Right kidney (tissue), 1 donor: ENCODE measurements around the gene DPP4.
"Not testable (repeated sequence)": the region's sequence is repeated elsewhere in the genome, so short reads cannot be mapped to it uniquely, and the experiment has no call there.

Experiments
- DNase-seq: peaks from one replicate; pipeline ENCODE4 v3.0.0-alpha.2; 2016

DPP4 gene

GRCh38 chr2:162058973-162059668 lies 14.9 kb downstream of the DPP4 start:
- DNase-seq: no peak

GRCh38 chr2:162057426-162057825 lies 16.6 kb downstream of the DPP4 start:
- no peak for DNase-seq

- DNase-seq: no peak
These were observed 17.1 kb downstream of the DPP4 start for GRCh38 chr2:162056796-162057399.

- no peak for DNase-seq
These were observed 20.2 kb downstream of the DPP4 start for GRCh38 chr2:162053808-162054155.

- DNase-seq: no peak
These were observed 20.8 kb downstream of the DPP4 start for GRCh38 chr2:162053066-162053807.

GRCh38 chr2:162050513-162050961 lies 23.5 kb downstream of the DPP4 start:
- no peak for DNase-seq

GRCh38 chr2:162049089-162049488 lies 24.9 kb downstream of the DPP4 start:
- DNase-seq: not testable (repeated sequence)

GRCh38 chr2:162044586-162044985 lies 29.4 kb downstream of the DPP4 start:
- DNase-seq: no peak

GRCh38 chr2:162043132-162043531 lies 30.9 kb downstream of the DPP4 start:
- no peak for DNase-seq

GRCh38 chr2:162041485-162041884 lies 32.5 kb downstream of the DPP4 start:
- no peak for DNase-seq

- no peak for DNase-seq
These were observed 35.3 kb downstream of the DPP4 start for GRCh38 chr2:162038725-162039124.

GRCh38 chr2:162037886-162038285 lies 36.1 kb downstream of the DPP4 start:
- DNase-seq: no peak

GRCh38 chr2:162037028-162037795 lies 36.8 kb downstream of the DPP4 start:
- DNase-seq: no peak

- no peak for DNase-seq
These were observed 38.0 kb downstream of the DPP4 start for GRCh38 chr2:162035981-162036380.

- DNase-seq: no peak
These were observed 43.4 kb downstream of the DPP4 start for GRCh38 chr2:162030363-162031190.

GRCh38 chr2:162029287-162029901 lies 44.6 kb downstream of the DPP4 start:
- no peak for DNase-seq

- no peak for DNase-seq
These were observed 45.5 kb downstream of the DPP4 start for GRCh38 chr2:162028511-162028910.

GRCh38 chr2:162025121-162025911 lies 48.7 kb downstream of the DPP4 start:
- DNase-seq: no peak

GRCh38 chr2:162022290-162022945 lies 51.6 kb downstream of the DPP4 start:
- no peak for DNase-seq

- DNase-seq: no peak
These were observed 52.4 kb downstream of the DPP4 start for GRCh38 chr2:162021516-162022058.
